Body of pancreas (tissue), 4 donors: ENCODE data around the gene MAPT.

Experiments
- POLR2A ChIP-seq, 3 donors: fragments of 450-650 bp; IDR thresholded peaks; one replicate each; pipeline ENCODE4 v1.6.1; 2016; ENCODE audit warnings: antibody characterized with exemption in 3 of 3, mild to moderate bottlenecking in 2 of 3
- TF ChIP-seq, protein P1 (sequence below), 7 experiments: fragments of 450-650 bp in 4 of 7; fragments of 200-600 bp in 3 of 7; sonication (generic) in 3 of 7; IDR thresholded peaks; one replicate each; pipeline ENCODE4 v1.5.1; 2016 to 2019; ENCODE audit warnings: antibody characterized with exemption in 7 of 7

DNA sequence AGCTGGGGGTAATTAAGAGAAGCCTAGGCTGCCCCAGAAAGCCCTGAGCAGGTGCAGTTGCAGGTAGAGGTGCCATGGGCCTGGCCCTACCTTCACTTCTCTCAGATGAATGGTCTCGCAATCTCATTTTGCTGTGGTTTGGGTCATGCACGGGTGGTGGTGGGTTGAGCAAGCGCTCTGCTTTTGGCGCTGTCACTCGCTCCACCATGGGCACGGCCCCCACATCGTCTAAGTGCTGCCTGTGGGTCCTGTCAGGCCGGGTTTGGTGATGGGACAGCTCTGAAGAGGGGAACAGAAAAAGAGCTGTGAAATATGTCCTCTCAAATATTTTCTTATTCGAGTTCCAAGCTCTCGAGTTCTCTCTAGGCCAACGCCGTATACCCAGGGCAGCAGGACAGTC, 144.6 kb downstream of the MAPT start:
- TF ChIP-seq, protein P1, sequence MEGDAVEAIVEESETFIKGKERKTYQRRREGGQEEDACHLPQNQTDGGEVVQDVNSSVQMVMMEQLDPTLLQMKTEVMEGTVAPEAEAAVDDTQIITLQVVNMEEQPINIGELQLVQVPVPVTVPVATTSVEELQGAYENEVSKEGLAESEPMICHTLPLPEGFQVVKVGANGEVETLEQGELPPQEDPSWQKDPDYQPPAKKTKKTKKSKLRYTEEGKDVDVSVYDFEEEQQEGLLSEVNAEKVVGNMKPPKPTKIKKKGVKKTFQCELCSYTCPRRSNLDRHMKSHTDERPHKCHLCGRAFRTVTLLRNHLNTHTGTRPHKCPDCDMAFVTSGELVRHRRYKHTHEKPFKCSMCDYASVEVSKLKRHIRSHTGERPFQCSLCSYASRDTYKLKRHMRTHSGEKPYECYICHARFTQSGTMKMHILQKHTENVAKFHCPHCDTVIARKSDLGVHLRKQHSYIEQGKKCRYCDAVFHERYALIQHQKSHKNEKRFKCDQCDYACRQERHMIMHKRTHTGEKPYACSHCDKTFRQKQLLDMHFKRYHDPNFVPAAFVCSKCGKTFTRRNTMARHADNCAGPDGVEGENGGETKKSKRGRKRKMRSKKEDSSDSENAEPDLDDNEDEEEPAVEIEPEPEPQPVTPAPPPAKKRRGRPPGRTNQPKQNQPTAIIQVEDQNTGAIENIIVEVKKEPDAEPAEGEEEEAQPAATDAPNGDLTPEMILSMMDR (IDR thresholded peaks at IDR 0.05), result no peak
- TF ChIP-seq POLR2A (IDR thresholded peaks at IDR 0.05), result no peak
